Liver (tissue), 9 donors: ENCODE measurements around the gene RERE. TPM values are rescaled to one million over a fixed set of nuclear protein-coding genes. Genes with fewer than 3 reads are reported as not detected.
A peak's percentile ranks its signal among the peaks of the same experiment; 100 is the strongest.

Experiments
- DNase-seq: peaks from one replicate; pipeline ENCODE4 v3.0.0-alpha.2; 2017; ENCODE audit warnings: low spot score
- H3K27ac ChIP-seq, 2 donors: one replicate each; pipeline ENCODE4 v1.7.0; 2013; ENCODE audit warnings: inconsistent platforms in 2 of 2, low read length in 2 of 2, control low read depth in 1 of 2, low read depth in 1 of 2, mild to moderate bottlenecking in 1 of 2
- H3K27me3 ChIP-seq, 4 donors: one replicate each; pipeline versions ENCODE4 v1.6.1 to v1.7.0; 2013; ENCODE audit warnings: low read length in 3 of 4, inconsistent platforms in 1 of 4, mild to moderate bottlenecking in 1 of 4, moderate library complexity in 1 of 4; ENCODE audit not compliant: control insufficient read depth in 4 of 4, insufficient read depth in 4 of 4
- H3K36me3 ChIP-seq, 4 donors: one replicate each; pipeline versions ENCODE4 v1.6.1 to v1.7.0; 2013; ENCODE audit warnings: low read length in 3 of 4, mild to moderate bottlenecking in 3 of 4, low read depth in 1 of 4, moderate library complexity in 1 of 4; ENCODE audit not compliant: control insufficient read depth in 4 of 4, insufficient read depth in 3 of 4
- H3K4me1 ChIP-seq, 4 donors: one replicate each; pipeline versions ENCODE4 v1.6.1 to v1.7.0; 2013; ENCODE audit warnings: low read length in 3 of 4, mild to moderate bottlenecking in 3 of 4, moderate library complexity in 1 of 4; ENCODE audit not compliant: control insufficient read depth in 4 of 4, insufficient read depth in 4 of 4
- H3K4me3 ChIP-seq, 3 donors: one replicate each; pipeline versions ENCODE4 v1.6.1 to v1.7.0; 2013; ENCODE audit warnings: low read length in 3 of 3, control low read depth in 1 of 3, low read depth in 1 of 3, mild to moderate bottlenecking in 1 of 3
- H3K9ac ChIP-seq, 2 donors: one replicate each; pipeline ENCODE4 v1.7.0; 2013; ENCODE audit warnings: low read length in 2 of 2, mild to moderate bottlenecking in 2 of 2, moderate library complexity in 2 of 2, control low read depth in 1 of 2, low read depth in 1 of 2
- H3K9me3 ChIP-seq, 4 donors: one replicate each; pipeline versions ENCODE4 v1.6.1 to v1.7.0; 2013; ENCODE audit warnings: low read length in 3 of 4; ENCODE audit not compliant: control insufficient read depth in 4 of 4
- EGR1 ChIP-seq, 2 donors: IDR thresholded peaks; 2 replicates each; pipeline ENCODE4 v1.6.1; 2016 to 2018; ENCODE audit warnings: antibody characterized with exemption in 2 of 2, low read depth in 2 of 2
- FOXA1 ChIP-seq: IDR thresholded peaks from 2 replicates; pipeline ENCODE4 v1.6.1; 2016; ENCODE audit warnings: antibody characterized with exemption
- FOXA2 ChIP-seq: IDR thresholded peaks from 2 replicates; pipeline ENCODE4 v1.6.1; 2016; ENCODE audit warnings: antibody characterized with exemption
- HNF4A ChIP-seq, 2 donors: conservative IDR thresholded peaks; 2 replicates each; pipeline ENCODE4 v1.6.1; 2016; ENCODE audit warnings: antibody characterized with exemption in 2 of 2, mild to moderate bottlenecking in 2 of 2
- HNF4G ChIP-seq: IDR thresholded peaks from 2 replicates; pipeline ENCODE4 v1.6.1; 2016; ENCODE audit warnings: antibody characterized with exemption
- JUND ChIP-seq, 2 donors: IDR thresholded peaks; 2 replicates each; pipeline ENCODE4 v1.6.1; 2016; ENCODE audit warnings: antibody characterized with exemption in 2 of 2
- RAD21 ChIP-seq, 2 donors: IDR thresholded peaks; 2 replicates each; pipeline ENCODE4 v1.6.1; 2016; ENCODE audit warnings: antibody characterized with exemption in 2 of 2, mild to moderate bottlenecking in 2 of 2
- REST ChIP-seq: IDR thresholded peaks from 2 replicates; pipeline ENCODE4 v1.6.1; 2016; ENCODE audit warnings: antibody characterized with exemption, mild to moderate bottlenecking
- RXRA ChIP-seq, 2 donors: IDR thresholded peaks; 2 replicates each; pipeline ENCODE4 v1.6.1; 2017 to 2018; ENCODE audit warnings: antibody characterized with exemption in 2 of 2, mild to moderate bottlenecking in 1 of 2
- SP1 ChIP-seq: IDR thresholded peaks from 2 replicates; pipeline ENCODE4 v1.6.1; 2018; ENCODE audit warnings: antibody characterized with exemption, mild to moderate bottlenecking
- TAF1 ChIP-seq: conservative IDR thresholded peaks from 2 replicates; pipeline ENCODE4 v1.6.1; 2016; ENCODE audit warnings: antibody characterized with exemption, mild to moderate bottlenecking
- YY1 ChIP-seq: IDR thresholded peaks from 2 replicates; pipeline ENCODE4 v1.6.1; 2016; ENCODE audit warnings: antibody characterized with exemption, mild to moderate bottlenecking
- ZBTB33 ChIP-seq: IDR thresholded peaks from 2 replicates; pipeline ENCODE4 v1.6.1; 2016; ENCODE audit warnings: antibody characterized with exemption
- WGBS: extraction: QIAGEN DNeasy Blood & Tissue Kit; methylation state at CpG from one replicate; pipeline ENCODE4 v1.1.7; 2013; 5-methylcytosine and 5-hydroxymethylcytosine counted together
- polyA plus RNA-seq, 2 donors: library from polyadenylated mRNA; stranded (reverse) in 1 of 2; unstranded in 1 of 2; fragments of 200-250 nt in 1 of 2; fragments of >200 nt in 1 of 2; fragmentation: Nextera tagmentation in 1 of 2; extraction: Ambion mirVana in 1 of 2; gene quantifications; one replicate each; pipeline versions ENCODE4 v1.2.1 to v1.2.3, GENCODE V29; 2013 to 2015
- total RNA-seq, 2 donors: library from RNA; depleted of rRNA; stranded (reverse); fragments of >200 nt; gene quantifications; one replicate each; pipeline ENCODE4 v1.2.3, GENCODE V29; 2014
- TF ChIP-seq, protein P1 (sequence below): IDR thresholded peaks from 2 replicates; pipeline ENCODE4 v1.6.1; 2016; ENCODE audit warnings: antibody characterized with exemption
- TF ChIP-seq, protein P2 (sequence below): IDR thresholded peaks from 2 replicates; pipeline ENCODE4 v1.6.1; 2016; ENCODE audit warnings: antibody characterized with exemption
- TF ChIP-seq, protein P3 (sequence below): fragments of 150-350 bp; IDR thresholded peaks from 2 replicates; pipeline ENCODE4 v1.5.1; 2017; ENCODE audit warnings: improper control_type of control experiment, low read depth, low read length; ENCODE audit not compliant: missing input control
- donor health status: healthy.
- donor health status: healthy.
- donor health status: healthy.
- donor health status: healthy.
- donor health status: healthy.

Gene RERE
- total and polyA plus RNA-seq, 4 donors, result 9.8 to 49.1 (median 24.8) TPM

DNA sequence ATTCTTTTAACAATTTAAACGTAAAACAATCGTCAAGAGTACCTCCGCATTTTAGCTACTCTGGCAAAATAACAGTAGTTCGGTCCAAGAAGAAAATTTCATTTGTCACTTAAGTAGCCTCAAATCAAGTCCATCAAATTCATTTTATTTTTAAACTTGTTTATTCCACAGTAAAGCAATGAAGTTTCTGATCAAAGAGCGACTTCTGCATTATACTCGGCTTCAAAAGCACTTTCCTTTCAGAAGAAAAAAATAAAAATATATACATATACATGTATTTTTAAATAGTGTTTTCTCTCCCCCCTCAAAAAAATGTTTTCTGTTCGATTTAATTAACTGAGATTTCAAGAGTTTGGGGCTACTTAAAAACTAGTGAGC is 115.0 kb downstream of the RERE start:
- Histone ChIP-seq H3K36me3 (no peaks in the 10 kb centered on the region), H3K27me3 (no peaks in the 10 kb centered on the region), H3K4me1 (peaks cover 3 to 23% (median 19%) of the 10 kb centered on the region in 4 donors), H3K4me3 (peak overlapping the region; percentile 57 to 94 (median 68)), H3K27ac (peak overlapping the region; percentile 73 to 87), H3K9me3 (no peaks in the 10 kb centered on the region), H3K9ac (peak overlapping the region; percentile 56 to 75)
- WGBS, result 14% methylated on average over 7 of the region's 7 CpGs
- no peak for DNase-seq
- TF ChIP-seq ZBTB33 (no peak), TAF1 (peak; percentile 9), YY1 (no peak), RAD21 (IDR thresholded peaks at IDR 0.05) (no peak)

DNA sequence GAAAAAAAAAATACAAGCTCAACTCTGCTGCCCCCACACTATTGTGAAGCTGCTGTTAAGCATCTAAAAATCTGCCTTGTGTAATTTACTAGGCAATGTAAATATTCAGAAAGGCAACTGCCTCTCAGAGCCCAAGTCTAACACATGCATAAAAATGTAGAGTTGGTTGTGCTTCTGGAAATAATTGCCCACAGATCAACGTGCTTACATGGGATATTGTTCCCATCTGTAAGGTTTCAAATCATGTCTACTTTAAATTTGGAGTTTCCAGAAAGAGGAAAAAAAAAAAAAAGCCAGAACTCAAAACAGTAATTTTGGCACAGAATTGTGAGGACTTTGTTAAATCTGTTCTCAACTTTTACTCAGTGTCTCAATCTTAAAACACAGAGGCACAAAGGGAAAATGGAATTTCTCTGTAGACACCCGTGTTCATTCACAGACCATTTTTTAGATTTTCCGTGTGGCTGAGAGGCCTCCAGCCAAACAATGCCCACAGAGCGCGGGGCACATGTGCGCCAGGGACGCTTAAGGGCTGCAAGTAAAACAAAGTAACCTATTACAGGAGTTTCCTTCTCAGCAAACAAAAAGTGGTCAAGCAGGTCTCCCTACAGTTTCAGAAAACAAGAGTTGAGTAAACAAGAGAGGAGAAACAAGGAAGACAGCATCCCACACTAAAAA is 115.5 kb downstream of the RERE start:
- no peaks in the 10 kb centered on the region for H3K27me3 ChIP-seq
- H3K4me3 ChIP-seq, result peak overlapping the region in 2 of 3 donors; percentile 68 to 94
- DNase-seq, result no peak
- no peaks in the 10 kb centered on the region for H3K9me3 ChIP-seq
- peak overlapping the region in 1 of 2 donors; percentile 59 for H3K27ac ChIP-seq
- H3K36me3 ChIP-seq, result no peaks in the 10 kb centered on the region
- TF ChIP-seq SP1 (peak; percentile 15), TAF1 (peak; percentile 40), JUND (IDR thresholded peaks at IDR 0.05) (no peak), RAD21 (IDR thresholded peaks at IDR 0.05) (peak in 1 of 2 donors; percentile 14), HNF4A (conservative IDR thresholded peaks at IDR 0.05) (no peak), FOXA2 (no peak)
- TF ChIP-seq, protein P1, sequence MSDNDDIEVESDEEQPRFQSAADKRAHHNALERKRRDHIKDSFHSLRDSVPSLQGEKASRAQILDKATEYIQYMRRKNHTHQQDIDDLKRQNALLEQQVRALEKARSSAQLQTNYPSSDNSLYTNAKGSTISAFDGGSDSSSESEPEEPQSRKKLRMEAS, result no peak
- peak overlapping the region; percentile 56 to 75 for H3K9ac ChIP-seq
- peaks cover 3 to 23% (median 19%) of the 10 kb centered on the region in 4 donors for H3K4me1 ChIP-seq
- 12% methylated on average over 7 of the region's 7 CpGs for WGBS

DNA sequence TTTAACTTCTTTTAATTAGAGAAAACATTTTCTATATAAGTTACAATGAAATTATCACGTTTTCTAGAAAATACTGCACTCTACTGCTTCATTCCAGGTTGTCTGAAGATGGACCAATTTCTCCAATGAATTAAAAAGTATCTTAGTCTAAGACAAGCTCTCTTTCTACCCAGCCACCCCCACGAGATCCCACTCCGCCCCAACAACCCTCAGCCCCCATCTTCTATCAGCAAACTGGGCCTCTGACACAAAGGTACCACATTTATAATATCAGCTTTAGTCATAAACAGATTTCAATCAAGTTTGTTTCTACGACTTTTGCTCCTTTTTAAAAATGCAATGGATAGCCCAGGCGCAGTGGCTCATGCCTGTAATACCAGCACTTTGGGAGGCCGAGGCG is 117.8 kb downstream of the RERE start:
- 96% methylated on average over 7 of the region's 7 CpGs for WGBS
- H3K4me1 ChIP-seq, result peaks cover 2 to 23% (median 19%) of the 10 kb centered on the region in 4 donors

More for the DNA sequence above, 117.8 kb downstream of the RERE start:
- Histone ChIP-seq H3K36me3 (no peaks in the 10 kb centered on the region), H3K27ac (no peak overlapping the region), H3K9ac (no peak overlapping the region), H3K9me3 (no peaks in the 10 kb centered on the region), H3K27me3 (no peaks in the 10 kb centered on the region), H3K4me3 (no peak overlapping the region)
- no peak for DNase-seq
- TF ChIP-seq, protein P1, result no peak
- no peak for TF ChIP-seq EGR1 (IDR thresholded peaks at IDR 0.05; ENCODE audit: low read depth in 2 of 2)
- TF ChIP-seq TAF1, result no peak
- no peak for TF ChIP-seq RXRA (IDR thresholded peaks at IDR 0.05)
- no peak for TF ChIP-seq REST
- no peak for TF ChIP-seq FOXA1
- TF ChIP-seq ZBTB33, result no peak
- no peak for TF ChIP-seq YY1
- TF ChIP-seq, protein P2, sequence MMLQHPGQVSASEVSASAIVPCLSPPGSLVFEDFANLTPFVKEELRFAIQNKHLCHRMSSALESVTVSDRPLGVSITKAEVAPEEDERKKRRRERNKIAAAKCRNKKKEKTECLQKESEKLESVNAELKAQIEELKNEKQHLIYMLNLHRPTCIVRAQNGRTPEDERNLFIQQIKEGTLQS, result no peak
- no peak for TF ChIP-seq HNF4G
- TF ChIP-seq, protein P3, sequence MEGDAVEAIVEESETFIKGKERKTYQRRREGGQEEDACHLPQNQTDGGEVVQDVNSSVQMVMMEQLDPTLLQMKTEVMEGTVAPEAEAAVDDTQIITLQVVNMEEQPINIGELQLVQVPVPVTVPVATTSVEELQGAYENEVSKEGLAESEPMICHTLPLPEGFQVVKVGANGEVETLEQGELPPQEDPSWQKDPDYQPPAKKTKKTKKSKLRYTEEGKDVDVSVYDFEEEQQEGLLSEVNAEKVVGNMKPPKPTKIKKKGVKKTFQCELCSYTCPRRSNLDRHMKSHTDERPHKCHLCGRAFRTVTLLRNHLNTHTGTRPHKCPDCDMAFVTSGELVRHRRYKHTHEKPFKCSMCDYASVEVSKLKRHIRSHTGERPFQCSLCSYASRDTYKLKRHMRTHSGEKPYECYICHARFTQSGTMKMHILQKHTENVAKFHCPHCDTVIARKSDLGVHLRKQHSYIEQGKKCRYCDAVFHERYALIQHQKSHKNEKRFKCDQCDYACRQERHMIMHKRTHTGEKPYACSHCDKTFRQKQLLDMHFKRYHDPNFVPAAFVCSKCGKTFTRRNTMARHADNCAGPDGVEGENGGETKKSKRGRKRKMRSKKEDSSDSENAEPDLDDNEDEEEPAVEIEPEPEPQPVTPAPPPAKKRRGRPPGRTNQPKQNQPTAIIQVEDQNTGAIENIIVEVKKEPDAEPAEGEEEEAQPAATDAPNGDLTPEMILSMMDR, result no peak
- no peak for TF ChIP-seq HNF4A (conservative IDR thresholded peaks at IDR 0.05)
- no peak for TF ChIP-seq SP1
